Kidney (tissue), 14 donors: Measurements from ENCODE around the gene USP6NL. TPM values are rescaled to one million over a fixed set of nuclear protein-coding genes. Genes with fewer than 3 reads are reported as not detected.

Experiments
- DNase-seq, 5 donors: peaks; one replicate each; pipeline ENCODE4 v3.0.0-alpha.2; 2013 to 2020
- FAIRE-seq: peaks from 2 replicates; lab custom pipeline; 2012; peaks lifted over from hg19 to GRCh38; lab: Jason Lieb, UNC
- H3K27ac ChIP-seq, 2 donors: one replicate each; pipeline ENCODE4 v1.7.0; 2013; ENCODE audit warnings: low read depth in 2 of 2, low read length in 2 of 2, inconsistent platforms in 1 of 2
- H3K27me3 ChIP-seq: one replicate; pipeline ENCODE4 v1.7.1; 2013; ENCODE audit warnings: low read length, inconsistent platforms; ENCODE audit not compliant: control insufficient read depth, insufficient read depth
- H3K36me3 ChIP-seq, 3 donors: one replicate each; pipeline versions ENCODE4 v1.7.0 to v1.7.1; 2013; ENCODE audit warnings: low read length in 3 of 3, control low read depth in 1 of 3, inconsistent platforms in 1 of 3; ENCODE audit not compliant: insufficient read depth in 3 of 3, control insufficient read depth in 2 of 3
- H3K4me1 ChIP-seq, 3 donors: one replicate each; pipeline versions ENCODE4 v1.7.0 to v1.7.1; 2013; ENCODE audit warnings: low read length in 3 of 3, inconsistent platforms in 1 of 3, low read depth in 1 of 3; ENCODE audit not compliant: control insufficient read depth in 2 of 3, insufficient read depth in 2 of 3
- H3K4me3 ChIP-seq, 3 donors: one replicate each; pipeline versions ENCODE4 v1.7.0 to v1.8.1; 2013; ENCODE audit warnings: low read length in 3 of 3, control low read depth in 1 of 3, inconsistent platforms in 1 of 3
- H3K9ac ChIP-seq, 3 donors: one replicate each; pipeline versions ENCODE4 v1.7.0 to v1.7.1; 2013; ENCODE audit warnings: low read length in 3 of 3, control low read depth in 1 of 3, inconsistent platforms in 1 of 3
- H3K9me3 ChIP-seq, 3 donors: one replicate each; pipeline versions ENCODE4 v1.7.0 to v1.7.1; 2013; ENCODE audit warnings: low read length in 3 of 3, control low read depth in 1 of 3, inconsistent platforms in 1 of 3; ENCODE audit not compliant: control insufficient read depth in 2 of 3, insufficient read depth in 1 of 3
- CTCF ChIP-seq: IDR thresholded peaks from 3 replicates; pipeline ENCODE4 v1.5.1; 2012; ENCODE audit warnings: mild to moderate bottlenecking, moderate library complexity, borderline replicate concordance; ENCODE audit not compliant: insufficient read depth; ENCODE audit errors: extremely low read depth
- intact Hi-C: fragments of 100-400 bp; cut with DNase I; formaldehyde crosslinking; loops from one replicate; pipeline ENCODE4 v1.11.1; 2022
- polyA plus RNA-seq: library from polyadenylated mRNA; stranded (reverse); fragments of 350-450 nt; fragmentation: Illumina TruSeq; extraction: RNeasy Lipid Tissue Mini Kit (QIAGEN cat#74804); gene quantifications from one replicate; pipeline ENCODE4 v1.2.3, GENCODE V29; 2014; ENCODE audit warnings: low read depth, low replicate concordance; ENCODE audit not compliant: insufficient read depth
- total RNA-seq: library from RNA; stranded (reverse); fragmentation: NEBNext Ultra II Directional; extraction: Animal tissue kit (Norgen Biotek cat#: 25700); gene quantifications from one replicate; pipeline ENCODE4 v1.2.1, GENCODE V29; 2021
- donor health status: control.
- donor health status: control.
- donor health status: control.
- donor health status: control.
- donor health status: control.
- donor health status: DM: yes; HTN: yes; CAD: no.
- donor health status: Normal renal cell carcinoma (clear cell type).

USP6NL gene
- total and polyA plus RNA-seq, 2 donors from 2014 or later, result 4.5 to 17.7 TPM

- H3K4me1 ChIP-seq, result no peaks in the 10 kb centered on the region
- no peak overlapping the region for H3K27ac ChIP-seq
- no peak overlapping the region for H3K4me3 ChIP-seq
- intact Hi-C loops, result no loop called here
- no peak for TF ChIP-seq CTCF
- DNase-seq (no peak), FAIRE-seq (no peak)
- H3K36me3 ChIP-seq, result no peaks in the 10 kb centered on the region
- no peak overlapping the region for H3K9ac ChIP-seq
- H3K9me3 ChIP-seq, result no peaks in the 10 kb centered on the region
- H3K27me3 ChIP-seq, result no peaks in the 10 kb centered on the region
These were observed 175.9 kb downstream of the USP6NL start for GRCh38 chr10:11435581-11435981.

- no peaks in the 10 kb centered on the region for H3K27me3 ChIP-seq
- intact Hi-C loops, result no loop called here
- H3K36me3 ChIP-seq, result no peaks in the 10 kb centered on the region
- H3K27ac ChIP-seq, result no peak overlapping the region
- no peaks in the 10 kb centered on the region for H3K4me1 ChIP-seq
- TF ChIP-seq CTCF, result no peak
- H3K4me3 ChIP-seq, result no peak overlapping the region
- FAIRE-seq (no peak), DNase-seq (no peak)
- H3K9ac ChIP-seq, result no peak overlapping the region
- H3K9me3 ChIP-seq, result no peaks in the 10 kb centered on the region
These were observed 177.1 kb downstream of the USP6NL start for GRCh38 chr10:11434324-11434723.

GRCh38 chr10:11433657-11434056, 177.8 kb downstream of the USP6NL start:
- Histone ChIP-seq H3K9me3 (no peaks in the 10 kb centered on the region), H3K27me3 (no peaks in the 10 kb centered on the region), H3K36me3 (no peaks in the 10 kb centered on the region), H3K4me3 (no peak overlapping the region), H3K9ac (no peak overlapping the region), H3K4me1 (no peaks in the 10 kb centered on the region), H3K27ac (no peak overlapping the region)
- DNase-seq, result no peak
- intact Hi-C loops, result no loop called here
- no peak for FAIRE-seq
- no peak for TF ChIP-seq CTCF

GRCh38 chr10:11431216-11431555, 180.3 kb downstream of the USP6NL start:
- no peak overlapping the region for H3K4me3 ChIP-seq
- H3K36me3 ChIP-seq, result no peaks in the 10 kb centered on the region
- H3K27me3 ChIP-seq, result no peaks in the 10 kb centered on the region
- no peak for TF ChIP-seq CTCF
- intact Hi-C loops, result no loop called here
- H3K27ac ChIP-seq, result no peak overlapping the region
- H3K4me1 ChIP-seq, result no peaks in the 10 kb centered on the region
- no peak overlapping the region for H3K9ac ChIP-seq
- FAIRE-seq, result no peak
- DNase-seq, result no peak
- H3K9me3 ChIP-seq, result no peaks in the 10 kb centered on the region
